K562 (cell line): ENCODE results near the gene RREB1. TPM values are rescaled to one million over a fixed set of nuclear protein-coding genes. Genes with fewer than 3 reads are reported as not detected.
A peak's percentile ranks its signal among the peaks of the same experiment; 100 is the strongest.

Experiments used
- CEBPZ ChIP-seq: fragments of 150-350 bp; IDR thresholded peaks from 2 replicates; pipeline ENCODE4 v1.6.1; 2014; ENCODE audit warnings: low read depth, mild to moderate bottlenecking, low read length, borderline replicate concordance
- HMGXB4 ChIP-seq: sonication (generic); formaldehyde crosslinking; IDR thresholded peaks from 2 replicates; pipeline ENCODE4 v1.8.1; 2023; ENCODE audit warnings: mild to moderate bottlenecking, missing genetic modification reagents
- IRF2 ChIP-seq: sonication (generic); formaldehyde crosslinking; IDR thresholded peaks from 2 replicates; pipeline ENCODE4 v1.8.1; 2022; ENCODE audit warnings: mild to moderate bottlenecking, missing genetic modification reagents
- JUNB ChIP-seq: fragments of 450-650 bp; formaldehyde crosslinking; conservative IDR thresholded peaks from 2 replicates; pipeline ENCODE4 v1.4.0; 2020; ENCODE audit warnings: mild to moderate bottlenecking
- MAZ ChIP-seq, 2 experiments: fragments of 450-650 bp in 1 of 2; sonication (generic) in 1 of 2; formaldehyde crosslinking; IDR thresholded peaks in 1 of 2; conservative IDR thresholded peaks in 1 of 2; 2 replicates each; pipeline versions ENCODE4 v1.4.0 to v1.5.0; 2020; ENCODE audit warnings: mild to moderate bottlenecking in 1 of 2, missing genetic modification reagents in 1 of 2
- MEF2A ChIP-seq: IDR thresholded peaks from 2 replicates; pipeline ENCODE4 v1.6.1; 2011; ENCODE audit warnings: low read depth, mild to moderate bottlenecking, low read length, moderate library complexity; ENCODE audit not compliant: control insufficient read depth
- NCOR1 ChIP-seq: fragments of 450-650 bp; IDR thresholded peaks from 2 replicates; pipeline ENCODE4 v1.6.1; 2016; ENCODE audit warnings: mild to moderate bottlenecking, moderate library complexity
- PPARD ChIP-seq: fragments of 250-450 bp; sonication (Bioruptor Pico); IDR thresholded peaks from 2 replicates; pipeline ENCODE4 v1.8.0; 2022; ENCODE audit warnings: inconsistent platforms, mild to moderate bottlenecking, moderate library complexity
- ZBED1 ChIP-seq: IDR thresholded peaks from 2 replicates; pipeline ENCODE4 v1.6.1; 2014
- ZNF232 ChIP-seq: sonication (generic); formaldehyde crosslinking; IDR thresholded peaks from 2 replicates; pipeline ENCODE4 v1.8.0; 2022; ENCODE audit warnings: mild to moderate bottlenecking, missing genetic modification reagents
- polyA plus RNA-seq, 8 experiments: library from polyadenylated mRNA; depleted of rRNA in 4 of 8; stranded (reverse) in 5 of 8; unstranded in 3 of 8; fragments of >200 nt; fragmentation: Nextera tagmentation in 2 of 8; fragmentation: Illumina TruSeq in 1 of 8; extraction: Ambion mirVana in 2 of 8; extraction: Trizol in 1 of 8; gene quantifications; 2 replicates each; pipeline versions ENCODE4 v1.2.1 to v1.2.3, GENCODE V29; 2011 to 2014; ENCODE audit warnings: inconsistent platforms in 1 of 8, missing spikeins in 1 of 8
- total RNA-seq, 7 experiments: library from RNA; depleted of rRNA in 6 of 7; stranded (reverse); fragments of >200 nt in 6 of 7; fragmentation: Illumina TruSeq in 2 of 7; extraction: Trizol in 2 of 7; gene quantifications; 2 replicates each; pipeline versions ENCODE4 v1.2.1 to v1.2.3, GENCODE V29; 2011 to 2021; ENCODE audit warnings: low replicate concordance in 1 of 7
- TF ChIP-seq, protein P1 (sequence below): fragments of 450-650 bp; IDR thresholded peaks from 2 replicates; pipeline ENCODE4 v1.6.1; 2018; ENCODE audit warnings: mild to moderate bottlenecking, low read depth; ENCODE audit not compliant: partially characterized antibody
- TF ChIP-seq, protein P2 (sequence below): fragments of 450-650 bp; IDR thresholded peaks from 2 replicates; pipeline ENCODE4 v1.6.1; 2016; ENCODE audit warnings: mild to moderate bottlenecking

Gene RREB1
- total and polyA plus RNA-seq, 9 of the 15 experiments (the other 6 are each of a cell fraction or from before 2014, with no cell fraction given): 3.3 to 64.2 (median 19.3) TPM

DNA sequence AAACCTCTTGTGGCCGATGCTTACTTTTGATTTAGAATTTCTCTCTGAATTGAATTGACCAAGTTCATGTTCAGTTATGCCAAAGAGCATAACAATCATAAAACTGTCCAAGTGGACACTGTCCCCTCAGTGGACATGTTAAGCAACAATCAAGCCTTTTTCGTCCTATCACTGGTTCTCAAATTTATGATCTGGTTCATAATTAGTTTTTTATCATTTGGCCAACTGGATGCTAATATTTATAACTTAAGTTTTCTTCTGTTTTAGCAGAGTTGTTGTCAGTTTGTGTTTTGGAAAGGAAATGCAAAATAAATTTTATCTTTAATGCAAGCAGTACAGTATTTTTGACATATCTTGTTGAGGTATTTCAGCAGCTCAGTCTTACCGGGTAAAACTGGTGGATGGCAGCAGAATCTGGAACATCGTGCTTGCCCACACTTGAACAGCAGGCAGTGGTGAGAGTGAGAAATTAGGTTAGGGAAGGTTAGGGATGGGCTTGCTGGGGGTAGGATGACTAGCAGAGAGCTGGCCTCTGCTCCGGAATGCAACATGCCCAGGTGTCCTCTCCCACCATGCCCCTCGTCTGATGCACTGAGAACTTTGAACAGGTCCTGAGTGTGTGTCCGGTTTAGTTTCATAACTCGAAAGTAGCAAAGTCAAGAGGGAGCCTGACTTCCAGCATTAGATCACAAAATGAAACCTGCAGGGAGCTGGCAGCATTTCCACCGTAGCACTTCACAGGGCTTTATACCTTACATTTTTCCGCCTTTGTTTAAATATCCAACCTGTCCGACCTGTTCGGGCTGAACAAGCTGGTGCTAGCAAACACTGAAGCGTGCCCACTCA is 93.1 kb downstream of the RREB1 start (continued):
- TF ChIP-seq CEBPZ (no peak), NCOR1 (0 out of 2 replicates have a peak, but pooled peaks have one; percentile 8), PPARD (CRISPR knock-in tag) (no peak), MAZ (CRISPR knock-in tag; conservative IDR thresholded peaks at IDR 0.05 in 1 of 2, IDR thresholded peaks at IDR 0.05 in 1 of 2) (peak in 1 of 2 experiments; percentile 16; a peak in 1 of 4 replicates), IRF2 (CRISPR knock-in tag) (no peak), JUNB (CRISPR knock-in tag) (no peak), HMGXB4 (CRISPR knock-in tag) (no peak), ZNF232 (CRISPR knock-in tag) (no peak), ZBED1 (no peak), MEF2A (no peak)
- TF ChIP-seq, protein P1, sequence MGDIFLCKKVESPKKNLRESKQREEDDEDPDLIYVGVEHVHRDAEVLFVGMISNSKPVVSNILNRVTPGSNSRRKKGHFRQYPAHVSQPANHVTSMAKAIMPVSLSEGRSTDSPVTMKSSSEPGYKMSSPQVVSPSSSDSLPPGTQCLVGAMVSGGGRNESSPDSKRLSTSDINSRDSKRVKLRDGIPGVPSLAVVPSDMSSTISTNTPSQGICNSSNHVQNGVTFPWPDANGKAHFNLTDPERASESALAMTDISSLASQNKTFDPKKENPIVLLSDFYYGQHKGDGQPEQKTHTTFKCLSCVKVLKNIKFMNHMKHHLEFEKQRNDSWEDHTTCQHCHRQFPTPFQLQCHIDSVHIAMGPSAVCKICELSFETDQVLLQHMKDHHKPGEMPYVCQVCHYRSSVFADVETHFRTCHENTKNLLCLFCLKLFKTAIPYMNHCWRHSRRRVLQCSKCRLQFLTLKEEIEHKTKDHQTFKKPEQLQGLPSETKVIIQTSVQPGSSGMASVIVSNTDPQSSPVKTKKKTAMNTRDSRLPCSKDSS: no peak
- TF ChIP-seq, protein P2, sequence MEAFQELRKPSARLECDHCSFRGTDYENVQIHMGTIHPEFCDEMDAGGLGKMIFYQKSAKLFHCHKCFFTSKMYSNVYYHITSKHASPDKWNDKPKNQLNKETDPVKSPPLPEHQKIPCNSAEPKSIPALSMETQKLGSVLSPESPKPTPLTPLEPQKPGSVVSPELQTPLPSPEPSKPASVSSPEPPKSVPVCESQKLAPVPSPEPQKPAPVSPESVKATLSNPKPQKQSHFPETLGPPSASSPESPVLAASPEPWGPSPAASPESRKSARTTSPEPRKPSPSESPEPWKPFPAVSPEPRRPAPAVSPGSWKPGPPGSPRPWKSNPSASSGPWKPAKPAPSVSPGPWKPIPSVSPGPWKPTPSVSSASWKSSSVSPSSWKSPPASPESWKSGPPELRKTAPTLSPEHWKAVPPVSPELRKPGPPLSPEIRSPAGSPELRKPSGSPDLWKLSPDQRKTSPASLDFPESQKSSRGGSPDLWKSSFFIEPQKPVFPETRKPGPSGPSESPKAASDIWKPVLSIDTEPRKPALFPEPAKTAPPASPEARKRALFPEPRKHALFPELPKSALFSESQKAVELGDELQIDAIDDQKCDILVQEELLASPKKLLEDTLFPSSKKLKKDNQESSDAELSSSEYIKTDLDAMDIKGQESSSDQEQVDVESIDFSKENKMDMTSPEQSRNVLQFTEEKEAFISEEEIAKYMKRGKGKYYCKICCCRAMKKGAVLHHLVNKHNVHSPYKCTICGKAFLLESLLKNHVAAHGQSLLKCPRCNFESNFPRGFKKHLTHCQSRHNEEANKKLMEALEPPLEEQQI: no peak
